DND-41 (cell line): ENCODE results near the gene MAP3K6.

Experiments used
- ATAC-seq: fragments of 200-7000 bp; cut with Tn5 transposase; 3 replicates; pipeline ENCODE4 v1.9.1; 2021; ENCODE audit warnings: low read depth; ENCODE audit not compliant: insufficient read depth
- DNase-seq: peaks from one replicate; pipeline ENCODE4 v3.0.0-alpha.2; 2020
- H2AFZ ChIP-seq: 2 replicates; pipeline ENCODE4 v1.6.0; 2012; ENCODE audit warnings: low read depth, low read length
- H3K27ac ChIP-seq: 2 replicates; pipeline ENCODE4 v1.5.1; 2012; ENCODE audit warnings: low read length, inconsistent platforms
- H3K27me3 ChIP-seq: fragments of 200-600 bp; sonication (generic); 2 replicates; pipeline ENCODE4 v1.6.0; 2012; ENCODE audit warnings: low read length, mild to moderate bottlenecking, inconsistent platforms; ENCODE audit not compliant: insufficient read depth, poor library complexity
- H3K36me3 ChIP-seq: 2 replicates; pipeline ENCODE4 v1.5.1; 2012; ENCODE audit warnings: low read length, inconsistent platforms; ENCODE audit not compliant: insufficient read depth
- H3K4me1 ChIP-seq: 2 replicates; pipeline ENCODE4 v1.5.1; 2012; ENCODE audit warnings: mild to moderate bottlenecking, low read length; ENCODE audit not compliant: insufficient read depth
- H3K4me2 ChIP-seq: 2 replicates; pipeline ENCODE4 v1.6.0; 2012; ENCODE audit warnings: mild to moderate bottlenecking, moderate library complexity, low read length, inconsistent platforms; ENCODE audit not compliant: insufficient read depth
- H3K4me3 ChIP-seq, 2 experiments: fragments of 200-600 bp in 1 of 2; shearing (Covaris generic) in 1 of 2; 2 replicates each; pipeline ENCODE4 v1.5.1; 2012 to 2016; ENCODE audit warnings: inconsistent platforms in 2 of 2, low read length in 2 of 2, mild to moderate bottlenecking in 2 of 2, low read depth in 1 of 2, moderate library complexity in 1 of 2
- H3K79me2 ChIP-seq: 2 replicates; pipeline ENCODE4 v1.6.0; 2012; ENCODE audit warnings: low read length, inconsistent platforms; ENCODE audit not compliant: insufficient read depth
- H3K9ac ChIP-seq: 2 replicates; pipeline ENCODE4 v1.6.0; 2012; ENCODE audit warnings: low read depth, mild to moderate bottlenecking, inconsistent platforms, low read length, moderate library complexity
- H3K9me3 ChIP-seq: 2 replicates; pipeline ENCODE4 v1.5.1; 2012; ENCODE audit warnings: low read length, moderate library complexity, mild to moderate bottlenecking, inconsistent platforms; ENCODE audit not compliant: insufficient read depth, severe bottlenecking
- H4K20me1 ChIP-seq: 2 replicates; pipeline ENCODE4 v1.6.0; 2012; ENCODE audit warnings: low read length; ENCODE audit not compliant: insufficient read depth
- EZH2 ChIP-seq: IDR thresholded peaks from 3 replicates; pipeline ENCODE4 v1.6.1; 2012; ENCODE audit warnings: borderline replicate concordance, low read depth, mild to moderate bottlenecking, moderate library complexity, low read length, inconsistent platforms; ENCODE audit not compliant: severe bottlenecking
- TF ChIP-seq, protein P1 (sequence below): IDR thresholded peaks from 2 replicates; pipeline ENCODE4 v1.5.1; 2012; ENCODE audit warnings: borderline replicate concordance, low read length, moderate library complexity, mild to moderate bottlenecking; ENCODE audit not compliant: poor library complexity, severe bottlenecking; ENCODE audit errors: extremely low read depth

Gene MAP3K6

DNA sequence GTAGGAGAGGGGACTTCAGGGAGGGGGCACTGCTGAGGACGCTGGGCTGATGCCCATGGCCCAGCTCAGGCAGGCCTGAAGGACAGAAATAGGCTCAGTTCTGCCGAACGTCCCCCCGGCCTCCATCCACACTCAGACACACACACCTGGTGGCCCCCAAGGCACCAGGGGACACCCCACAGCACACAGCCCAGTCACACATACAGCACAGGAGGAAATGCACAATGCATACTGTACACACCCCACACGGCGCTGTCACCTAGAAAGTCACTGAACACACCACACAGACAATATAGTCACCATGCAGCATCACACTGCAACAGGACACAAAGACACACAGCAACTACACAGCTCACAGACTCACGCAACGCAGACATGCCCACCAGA is 24.4 kb downstream of the MAP3K6 start:
- no peaks in the 10 kb centered on the region for H3K27me3 ChIP-seq
- H3K79me2 ChIP-seq = no peaks in the 10 kb centered on the region
- H2AFZ ChIP-seq = no peak overlapping the region
- DNase-seq (no peak), ATAC-seq (peak; percentile 30; the same call in 1 of the 3 replicates)
- peaks cover 9% of the 10 kb centered on the region for H3K4me1 ChIP-seq
- no peak for TF ChIP-seq EZH2
- TF ChIP-seq, protein P1, sequence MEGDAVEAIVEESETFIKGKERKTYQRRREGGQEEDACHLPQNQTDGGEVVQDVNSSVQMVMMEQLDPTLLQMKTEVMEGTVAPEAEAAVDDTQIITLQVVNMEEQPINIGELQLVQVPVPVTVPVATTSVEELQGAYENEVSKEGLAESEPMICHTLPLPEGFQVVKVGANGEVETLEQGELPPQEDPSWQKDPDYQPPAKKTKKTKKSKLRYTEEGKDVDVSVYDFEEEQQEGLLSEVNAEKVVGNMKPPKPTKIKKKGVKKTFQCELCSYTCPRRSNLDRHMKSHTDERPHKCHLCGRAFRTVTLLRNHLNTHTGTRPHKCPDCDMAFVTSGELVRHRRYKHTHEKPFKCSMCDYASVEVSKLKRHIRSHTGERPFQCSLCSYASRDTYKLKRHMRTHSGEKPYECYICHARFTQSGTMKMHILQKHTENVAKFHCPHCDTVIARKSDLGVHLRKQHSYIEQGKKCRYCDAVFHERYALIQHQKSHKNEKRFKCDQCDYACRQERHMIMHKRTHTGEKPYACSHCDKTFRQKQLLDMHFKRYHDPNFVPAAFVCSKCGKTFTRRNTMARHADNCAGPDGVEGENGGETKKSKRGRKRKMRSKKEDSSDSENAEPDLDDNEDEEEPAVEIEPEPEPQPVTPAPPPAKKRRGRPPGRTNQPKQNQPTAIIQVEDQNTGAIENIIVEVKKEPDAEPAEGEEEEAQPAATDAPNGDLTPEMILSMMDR = no peak
- no peak overlapping the region for H3K4me2 ChIP-seq
- peaks cover 4% of the 10 kb centered on the region; the same call in 1 of the 2 replicates for H3K36me3 ChIP-seq
- no peak overlapping the region for H3K9ac ChIP-seq
- H3K4me3 ChIP-seq = no peak overlapping the region
- H4K20me1 ChIP-seq = no peaks in the 10 kb centered on the region
- no peaks in the 10 kb centered on the region for H3K9me3 ChIP-seq
- no peak overlapping the region for H3K27ac ChIP-seq

DNA sequence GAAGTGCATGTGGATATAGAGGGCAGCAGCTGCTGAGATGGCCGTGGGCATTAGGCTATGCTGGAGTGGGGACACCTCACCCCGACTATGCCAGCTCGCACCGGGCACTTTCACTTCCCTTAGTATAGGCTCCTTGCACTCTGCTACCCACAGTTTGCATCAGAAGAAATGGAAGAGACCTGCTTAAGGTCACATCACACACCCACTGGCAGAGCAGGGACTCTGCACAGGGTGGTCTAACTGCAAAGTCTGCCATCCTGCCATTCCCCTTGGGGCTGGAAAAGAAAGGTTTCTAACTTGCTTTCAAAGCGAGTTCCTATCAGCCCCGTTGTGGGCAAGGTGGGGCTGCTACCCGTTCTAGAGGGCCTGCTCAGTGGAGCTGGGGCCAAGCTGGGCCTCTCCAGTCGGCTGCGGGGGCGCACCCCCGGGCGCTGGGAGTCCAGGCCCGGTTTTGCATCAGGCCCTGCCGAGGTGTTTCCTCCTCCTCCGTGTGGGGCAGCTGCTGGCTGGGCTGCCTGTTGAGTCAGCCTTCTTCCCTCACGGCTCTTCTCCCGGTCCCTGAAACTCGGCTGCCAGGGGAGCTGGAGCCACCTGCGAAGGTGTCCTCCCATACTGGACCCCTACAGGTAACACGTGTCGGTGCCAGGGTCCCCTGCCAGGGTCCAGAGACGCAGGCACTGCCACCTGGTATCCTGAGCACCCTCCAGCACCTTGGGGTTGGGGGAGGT is 25.1 kb downstream of the MAP3K6 start, which contains the start of gene SYTL1:
SYTL1 (plus strand) TSS at position 498 of the 728 bp plus-strand sequence. CDS start 3,313 bp downstream, outside the sequence.
- H3K27ac ChIP-seq = no peak within 1 kb of the TSS
- H3K79me2 ChIP-seq = no peaks in the 10 kb centered on the region
- TF ChIP-seq, protein P1 = no peak
- no peak for TF ChIP-seq EZH2
- peaks cover 6% of the 10 kb centered on the region for H3K36me3 ChIP-seq
- no peaks in the 10 kb centered on the region for H3K9me3 ChIP-seq
- no peak within 1 kb of the TSS for H2AFZ ChIP-seq
- H3K9ac ChIP-seq = no peak within 1 kb of the TSS
- H3K4me1 ChIP-seq = peaks cover 9% of the 10 kb centered on the region
- no peaks in the 10 kb centered on the region for H3K27me3 ChIP-seq
- no peaks in the 10 kb centered on the region for H4K20me1 ChIP-seq
- peak; percentile 68 for ATAC-seq
- peak; percentile 62 for DNase-seq
- no peak within 1 kb of the TSS for H3K4me2 ChIP-seq
- H3K4me3 ChIP-seq = no peak within 1 kb of the TSS

DNA sequence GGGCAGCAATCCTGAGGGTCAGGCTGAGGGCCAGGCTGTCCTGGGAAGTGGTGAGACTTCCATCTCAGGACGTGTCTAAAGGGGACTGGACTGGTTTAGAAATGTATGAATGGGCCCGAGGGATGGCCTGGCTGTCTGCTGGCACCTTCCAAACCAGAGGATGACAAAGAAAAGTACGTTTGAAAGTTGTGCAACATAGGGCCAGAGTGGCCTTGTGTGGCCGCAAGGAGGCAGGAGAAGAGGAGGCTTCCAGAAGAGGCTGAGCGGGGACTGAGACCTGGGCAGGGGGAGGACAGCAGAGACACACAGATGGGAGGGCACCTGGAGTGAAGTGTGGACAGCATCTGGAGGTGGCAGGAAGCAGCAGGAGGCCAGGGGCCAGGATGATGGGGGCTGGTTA is 27.5 kb downstream of the MAP3K6 start:
- Histone ChIP-seq H3K4me1 (peaks cover 9% of the 10 kb centered on the region), H2AFZ (no peak overlapping the region), H3K9ac (no peak overlapping the region), H3K79me2 (no peaks in the 10 kb centered on the region), H3K27me3 (no peaks in the 10 kb centered on the region), H3K4me2 (no peak overlapping the region), H4K20me1 (no peaks in the 10 kb centered on the region; the same call in 1 of the 2 replicates), H3K9me3 (no peaks in the 10 kb centered on the region), H3K4me3 (no peak overlapping the region), H3K36me3 (peaks cover 31% of the 10 kb centered on the region), H3K27ac (no peak overlapping the region)
- no peak for DNase-seq
- no peak for TF ChIP-seq EZH2
- TF ChIP-seq, protein P1 = no peak
- no peak for ATAC-seq
